ENCODE results near the gene TOB1.

DNA sequence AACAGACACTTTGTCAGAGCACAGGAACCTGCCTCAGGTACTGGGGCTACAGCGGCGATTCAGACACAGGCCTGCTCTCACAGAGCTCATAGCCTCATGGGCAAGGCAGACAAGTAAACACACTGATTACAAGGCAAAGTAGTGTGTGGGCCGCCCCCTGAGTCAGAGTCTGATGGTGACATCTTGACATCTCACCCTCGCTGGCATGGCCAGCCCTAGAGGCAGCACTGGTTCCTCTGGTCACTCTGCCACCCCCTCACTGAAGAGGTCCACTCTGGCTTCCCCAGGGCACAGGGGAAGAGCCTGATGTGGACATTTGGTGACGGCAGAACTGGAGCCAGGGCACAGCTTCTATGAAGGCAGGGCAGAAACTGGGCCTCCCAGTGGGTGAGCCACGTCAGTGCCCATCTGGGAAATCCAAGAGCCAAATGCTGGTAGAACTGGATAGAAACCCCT, 32.9 kb upstream of the TOB1 start:
- TF ChIP-seq, protein P1, sequence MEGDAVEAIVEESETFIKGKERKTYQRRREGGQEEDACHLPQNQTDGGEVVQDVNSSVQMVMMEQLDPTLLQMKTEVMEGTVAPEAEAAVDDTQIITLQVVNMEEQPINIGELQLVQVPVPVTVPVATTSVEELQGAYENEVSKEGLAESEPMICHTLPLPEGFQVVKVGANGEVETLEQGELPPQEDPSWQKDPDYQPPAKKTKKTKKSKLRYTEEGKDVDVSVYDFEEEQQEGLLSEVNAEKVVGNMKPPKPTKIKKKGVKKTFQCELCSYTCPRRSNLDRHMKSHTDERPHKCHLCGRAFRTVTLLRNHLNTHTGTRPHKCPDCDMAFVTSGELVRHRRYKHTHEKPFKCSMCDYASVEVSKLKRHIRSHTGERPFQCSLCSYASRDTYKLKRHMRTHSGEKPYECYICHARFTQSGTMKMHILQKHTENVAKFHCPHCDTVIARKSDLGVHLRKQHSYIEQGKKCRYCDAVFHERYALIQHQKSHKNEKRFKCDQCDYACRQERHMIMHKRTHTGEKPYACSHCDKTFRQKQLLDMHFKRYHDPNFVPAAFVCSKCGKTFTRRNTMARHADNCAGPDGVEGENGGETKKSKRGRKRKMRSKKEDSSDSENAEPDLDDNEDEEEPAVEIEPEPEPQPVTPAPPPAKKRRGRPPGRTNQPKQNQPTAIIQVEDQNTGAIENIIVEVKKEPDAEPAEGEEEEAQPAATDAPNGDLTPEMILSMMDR (IDR thresholded peaks at IDR 0.05): no peak
- no peak for TF ChIP-seq POLR2A (IDR thresholded peaks at IDR 0.05)
